ENCODE data around the gene SLC46A2.

DNA sequence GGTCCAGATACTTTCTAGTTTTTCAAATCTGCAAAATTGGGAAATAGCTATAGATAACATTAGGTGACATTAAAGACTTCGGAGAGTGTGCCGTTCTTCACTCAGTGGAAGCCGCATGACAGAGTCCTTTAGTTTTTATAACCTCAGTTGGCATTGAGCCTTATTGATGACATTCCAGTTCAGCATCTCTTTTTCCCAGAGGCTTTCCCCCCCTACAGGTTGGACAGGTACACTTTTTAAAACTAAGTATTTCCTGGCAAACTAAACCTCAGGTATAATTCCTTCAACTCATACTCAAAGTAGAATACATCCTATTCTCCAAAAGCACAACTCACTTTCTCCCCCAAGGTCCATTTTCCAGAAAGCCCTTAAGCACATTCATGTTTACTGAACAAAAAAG, 58.7 kb downstream of the SLC46A2 start:
- TF ChIP-seq, protein P1, sequence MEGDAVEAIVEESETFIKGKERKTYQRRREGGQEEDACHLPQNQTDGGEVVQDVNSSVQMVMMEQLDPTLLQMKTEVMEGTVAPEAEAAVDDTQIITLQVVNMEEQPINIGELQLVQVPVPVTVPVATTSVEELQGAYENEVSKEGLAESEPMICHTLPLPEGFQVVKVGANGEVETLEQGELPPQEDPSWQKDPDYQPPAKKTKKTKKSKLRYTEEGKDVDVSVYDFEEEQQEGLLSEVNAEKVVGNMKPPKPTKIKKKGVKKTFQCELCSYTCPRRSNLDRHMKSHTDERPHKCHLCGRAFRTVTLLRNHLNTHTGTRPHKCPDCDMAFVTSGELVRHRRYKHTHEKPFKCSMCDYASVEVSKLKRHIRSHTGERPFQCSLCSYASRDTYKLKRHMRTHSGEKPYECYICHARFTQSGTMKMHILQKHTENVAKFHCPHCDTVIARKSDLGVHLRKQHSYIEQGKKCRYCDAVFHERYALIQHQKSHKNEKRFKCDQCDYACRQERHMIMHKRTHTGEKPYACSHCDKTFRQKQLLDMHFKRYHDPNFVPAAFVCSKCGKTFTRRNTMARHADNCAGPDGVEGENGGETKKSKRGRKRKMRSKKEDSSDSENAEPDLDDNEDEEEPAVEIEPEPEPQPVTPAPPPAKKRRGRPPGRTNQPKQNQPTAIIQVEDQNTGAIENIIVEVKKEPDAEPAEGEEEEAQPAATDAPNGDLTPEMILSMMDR (IDR thresholded peaks at IDR 0.05): no peak
- no peak for TF ChIP-seq POLR2A (IDR thresholded peaks at IDR 0.05)

Data from lower leg skin (tissue), 3 donors.